K562 (cell line): ENCODE data around the gene SVOP. TPM values are rescaled to one million over a fixed set of nuclear protein-coding genes. Genes with fewer than 3 reads are reported as not detected.
A peak's percentile ranks its signal among the peaks of the same experiment; 100 is the strongest.

ENCODE experiments used
- ATAC-seq: fragments of 200-7000 bp; cut with Tn5 transposase; 3 replicates; pipeline ENCODE4 v1.9.1; 2020; ENCODE audit warnings: moderate library complexity
- BruUV-seq: library from RNA; stranded (reverse); fragments of 400-500 nt; replicated peaks from 2 replicates; lab custom pipeline; 2021; lab: Mats Ljungman, UMichigan
- CTCF ChIA-PET: fragments of 300-600 bp; formaldehyde crosslinking; extraction: SDS; loops from one replicate; lab custom pipeline; 2021; ENCODE audit warnings: low intra/inter-chr PET ratio; lab: Yijun Ruan, JAX
- POLR2A ChIA-PET: fragments of 300-600, 350-650 bp; sonication (Branson Sonifier 250); formaldehyde crosslinking; extraction: SDS; loops from one replicate; lab custom pipeline; 2021; ENCODE audit warnings: antibody characterized with exemption, inconsistent platforms; lab: Yijun Ruan, JAX
- DNase-seq, 4 experiments: peaks; one replicate each; pipeline versions ENCODE4 v3.0.0 to v3.0.0-alpha.2; 2011 to 2018; ENCODE audit warnings: low spot score in 3 of 4, mixed read lengths in 3 of 4; ENCODE audit errors: extremely low read depth in 1 of 4
- FAIRE-seq: peaks from 2 replicates; lab custom pipeline; 2011; peaks lifted over from hg19 to GRCh38; lab: Jason Lieb, UNC
- H2AFZ ChIP-seq: 2 replicates; pipeline ENCODE4 v1.6.0; 2011; ENCODE audit warnings: low read depth, low read length, control low read depth, inconsistent platforms
- H3K27ac ChIP-seq: fragments of 200-600 bp; 3 replicates; pipeline ENCODE4 v1.8.0; 2011; ENCODE audit warnings: low read depth, mild to moderate bottlenecking, control low read depth, inconsistent platforms, low read length, moderate library complexity, mixed read lengths; ENCODE audit errors: extremely low read depth
- H3K27me3 ChIP-seq, 2 experiments: fragments of 300-600 bp in 1 of 2; 2 replicates in 1 of 2; 3 replicates in 1 of 2; pipeline versions ENCODE4 v1.6.0 to v1.8.0; 2011; ENCODE audit warnings: inconsistent platforms in 2 of 2, low read length in 2 of 2, mild to moderate bottlenecking in 1 of 2, mixed read lengths in 1 of 2, moderate library complexity in 1 of 2; ENCODE audit not compliant: control insufficient read depth in 2 of 2, insufficient read depth in 2 of 2
- H3K36me3 ChIP-seq: fragments of 300-600 bp; 3 replicates; pipeline ENCODE4 v1.8.0; 2011; ENCODE audit warnings: mild to moderate bottlenecking, low read length, inconsistent platforms; ENCODE audit not compliant: control insufficient read depth, insufficient read depth
- H3K4me1 ChIP-seq, 2 experiments: fragments of 200-600 bp in 1 of 2; replicated peaks in 1 of 2; 2 replicates in 1 of 2; 3 replicates in 1 of 2; pipeline versions ENCODE4 v1.5.1 to v1.8.0; 2011; ENCODE audit warnings: inconsistent platforms in 2 of 2, low read length in 2 of 2, mild to moderate bottlenecking in 1 of 2, mixed read lengths in 1 of 2, moderate library complexity in 1 of 2; ENCODE audit not compliant: control insufficient read depth in 2 of 2, insufficient read depth in 2 of 2
- H3K4me2 ChIP-seq: 2 replicates; pipeline ENCODE4 v1.6.1; 2011; ENCODE audit warnings: low read length, control low read depth, inconsistent platforms, mixed read lengths; ENCODE audit not compliant: insufficient read depth
- H3K4me3 ChIP-seq: fragments of 200-600 bp; sonication (generic), shearing (Covaris generic); 2 replicates; pipeline ENCODE4 v1.5.1; 2016; ENCODE audit warnings: control low read depth, inconsistent platforms
- H3K79me2 ChIP-seq: fragments of 200-600 bp; 3 replicates; pipeline ENCODE4 v1.8.0; 2011; ENCODE audit warnings: low read length, inconsistent platforms; ENCODE audit not compliant: control insufficient read depth, insufficient read depth
- H3K9ac ChIP-seq, 2 experiments: 2 replicates each; pipeline versions ENCODE4 v1.6.0 to v1.6.1; 2011; ENCODE audit warnings: low read depth in 2 of 2, low read length in 2 of 2, control low read depth in 1 of 2, inconsistent platforms in 1 of 2, mild to moderate bottlenecking in 1 of 2, mixed read lengths in 1 of 2; ENCODE audit not compliant: insufficient read depth in 1 of 2
- H3K9me1 ChIP-seq: one replicate; pipeline ENCODE4 v1.6.0; 2011; ENCODE audit warnings: inconsistent platforms, mild to moderate bottlenecking, low read length, moderate library complexity; ENCODE audit not compliant: control insufficient read depth, insufficient read depth
- H3K9me3 ChIP-seq: replicated peaks from 2 replicates; pipeline ENCODE4 v1.5.1; 2011; ENCODE audit warnings: low read depth, low read length, inconsistent platforms; ENCODE audit not compliant: control insufficient read depth, insufficient read depth
- H4K20me1 ChIP-seq: replicated peaks from 2 replicates; pipeline ENCODE4 v1.6.1; 2011; ENCODE audit warnings: low read length, inconsistent platforms, mixed read lengths; ENCODE audit not compliant: control insufficient read depth, insufficient read depth
- CCNT2 ChIP-seq: IDR thresholded peaks from 2 replicates; pipeline ENCODE4 v1.6.1; 2011; ENCODE audit warnings: borderline replicate concordance, low read depth, mild to moderate bottlenecking, moderate library complexity, mixed read lengths, low read length; ENCODE audit not compliant: insufficient read length; ENCODE audit errors: extremely low read depth
- FOXJ3 ChIP-seq: sonication (generic); formaldehyde crosslinking; IDR thresholded peaks from 2 replicates; pipeline ENCODE4 v1.4.0; 2020; ENCODE audit warnings: mild to moderate bottlenecking, missing genetic modification reagents
- FOXK1 ChIP-seq: sonication (generic); formaldehyde crosslinking; IDR thresholded peaks from 2 replicates; pipeline ENCODE4 v1.8.0; 2022; ENCODE audit warnings: missing genetic modification reagents, mild to moderate bottlenecking, borderline replicate concordance
- ZNF224 ChIP-seq: sonication (generic); formaldehyde crosslinking; IDR thresholded peaks from 2 replicates; pipeline ENCODE4 v1.8.0; 2022; ENCODE audit warnings: mild to moderate bottlenecking, missing genetic modification reagents
- WGBS: fragments of 100-300 bp; shearing (Covaris generic); methylation state at CpG from one replicate; pipeline ENCODE4 v1.1.6; 2016; ENCODE audit warnings: low coverage, mixed read lengths; ENCODE audit not compliant: insufficient coverage; ENCODE audit errors: missing lambda C conversion rate; 5-methylcytosine and 5-hydroxymethylcytosine counted together
- in situ Hi-C: fragments of 300-500 bp; cut with MboI; formaldehyde crosslinking; loops from 4 replicates; pipeline ENCODE4 v1.15.0; 2018; ENCODE audit warnings: inconsistent platforms, mixed read lengths
- intact Hi-C: fragments of 100-400 bp; cut with micrococcal nuclease; formaldehyde crosslinking; loops from 2 replicates; pipeline ENCODE4 v1.14.2; 2022
- polyA plus RNA-seq, 8 experiments: library from polyadenylated mRNA; depleted of rRNA in 4 of 8; stranded (reverse) in 5 of 8; unstranded in 3 of 8; fragments of >200 nt; fragmentation: Nextera tagmentation in 2 of 8; fragmentation: Illumina TruSeq in 1 of 8; extraction: Ambion mirVana in 2 of 8; extraction: Trizol in 1 of 8; gene quantifications; 2 replicates each; pipeline versions ENCODE4 v1.2.1 to v1.2.3, GENCODE V29; 2011 to 2014; ENCODE audit warnings: inconsistent platforms in 1 of 8, missing spikeins in 1 of 8
- total RNA-seq, 7 experiments: library from RNA; depleted of rRNA in 6 of 7; stranded (reverse); fragments of >200 nt in 6 of 7; fragmentation: Illumina TruSeq in 2 of 7; extraction: Trizol in 2 of 7; gene quantifications; 2 replicates each; pipeline versions ENCODE4 v1.2.1 to v1.2.3, GENCODE V29; 2011 to 2021; ENCODE audit warnings: low replicate concordance in 1 of 7

The SVOP gene
- total and polyA plus RNA-seq, 9 of the 15 experiments (the other 6 are each of a cell fraction or from before 2014, with no cell fraction given): 0.01 to 0.09 (median 0.06) TPM; not detected in 1

- Histone ChIP-seq H3K4me3 (no peak overlapping the region), H3K4me1 (no peaks in the 10 kb centered on the region), H3K27me3 (peaks cover 0 to 30% of the 10 kb centered on the region in 2 experiments; a peak in 4 of 5 replicates), H2AFZ (no peak overlapping the region), H3K4me2 (no peak overlapping the region)
- no peak for TF ChIP-seq FOXJ3
- TF ChIP-seq FOXK1: no peak
- no peak for TF ChIP-seq ZNF224 (CRISPR knock-in tag)
- TF ChIP-seq, all 486 proteins: peak for 0
- H3K27ac ChIP-seq: no peak overlapping the region
- POLR2A ChIA-PET: no interaction called here
- no peak for DNase-seq
- no peak for ATAC-seq
- H3K9me3 ChIP-seq: no peaks in the 10 kb centered on the region
- intact Hi-C loops (no loop called here), in situ Hi-C loops (no loop called here)
- 2% methylated on average over 8 of the region's 8 CpGs for WGBS
- no peaks in the 10 kb centered on the region for H3K79me2 ChIP-seq
- BruUV-seq: no TSS peak
- no peaks in the 10 kb centered on the region for H3K9me1 ChIP-seq
- no peaks in the 10 kb centered on the region for H3K36me3 ChIP-seq
- FAIRE-seq: no peak
- CTCF ChIA-PET: no interaction called here
- H3K9ac ChIP-seq: no peak overlapping the region
- H4K20me1 ChIP-seq: no peaks in the 10 kb centered on the region
Observed at GRCh38 chr12:108896336-108896735, 124.5 kb downstream of the SVOP start.

GRCh38 chr12:108895220-108895802 is 125.6 kb downstream of the SVOP start:
- Histone ChIP-seq H3K4me2 (no peak overlapping the region), H4K20me1 (no peaks in the 10 kb centered on the region), H3K4me3 (no peak overlapping the region), H3K27ac (no peak overlapping the region), H3K27me3 (peaks cover 0 to 30% of the 10 kb centered on the region in 2 experiments; a peak in 4 of 5 replicates), H3K9ac (no peak overlapping the region), H3K9me3 (peaks cover 3% of the 10 kb centered on the region; the same call in 1 of the 2 replicates), H3K9me1 (no peaks in the 10 kb centered on the region), H3K36me3 (no peaks in the 10 kb centered on the region), H2AFZ (no peak overlapping the region), H3K79me2 (no peaks in the 10 kb centered on the region), H3K4me1 (no peaks in the 10 kb centered on the region)
- ChIA-PET CTCF (no interaction called here), POLR2A (no interaction called here)
- BruUV-seq: no TSS peak
- in situ Hi-C loops: no loop called here
- no peak for ATAC-seq
- intact Hi-C loops: no loop called here
- no peak for TF ChIP-seq CCNT2
- 6% methylated on average over 5 of the region's 5 CpGs for WGBS
- FAIRE-seq: peak; percentile 42
- no peak for DNase-seq
